Effector CD8-positive, alpha-beta T cell (primary cell): ENCODE measurements around the gene PRKG2.
A peak's percentile ranks its signal among the peaks of the same experiment; 100 is the strongest.

Experiments used
- DNase-seq: peaks from one replicate; lab custom pipeline; 2025; lab: John Stamatoyannopoulos, UW

The PRKG2 gene

GRCh38 chr4:81093720-81094401, 121.2 kb downstream of the PRKG2 start:
- no peak for DNase-seq

- no peak for DNase-seq
Observed at GRCh38 chr4:81085979-81086378, 129.0 kb downstream of the PRKG2 start.

GRCh38 chr4:81085291-81085690, 129.7 kb downstream of the PRKG2 start:
- DNase-seq, result no peak

- DNase-seq, result no peak
Observed at GRCh38 chr4:81084634-81085033, 130.4 kb downstream of the PRKG2 start.

- DNase-seq, result no peak
Observed at GRCh38 chr4:81084029-81084428, 131.0 kb downstream of the PRKG2 start.

GRCh38 chr4:81081156-81081555, 133.9 kb downstream of the PRKG2 start:
- DNase-seq, result no peak

GRCh38 chr4:81071013-81071412, 144.0 kb downstream of the PRKG2 start:
- DNase-seq, result no peak

- DNase-seq, result peak; percentile 4
Observed at GRCh38 chr4:81069706-81070331, 145.2 kb downstream of the PRKG2 start.

- DNase-seq, result no peak
Observed at GRCh38 chr4:81065446-81065845, 149.6 kb downstream of the PRKG2 start.

- no peak for DNase-seq
Observed at GRCh38 chr4:81062001-81062400, 153.0 kb downstream of the PRKG2 start.

GRCh38 chr4:81061344-81061730, 153.7 kb downstream of the PRKG2 start:
- DNase-seq, result no peak

GRCh38 chr4:81060587-81061343, 154.3 kb downstream of the PRKG2 start:
- DNase-seq, result no peak

- no peak for DNase-seq
Observed at GRCh38 chr4:81058621-81059020, 156.4 kb downstream of the PRKG2 start.

- peak; percentile 45 for DNase-seq
Observed at GRCh38 chr4:81052119-81053068, 162.6 kb downstream of the PRKG2 start.

GRCh38 chr4:81049907-81050306, 165.1 kb downstream of the PRKG2 start:
- DNase-seq, result no peak

- DNase-seq, result no peak
Observed at GRCh38 chr4:81049330-81049729, 165.7 kb downstream of the PRKG2 start.

GRCh38 chr4:81042578-81043365, 172.2 kb downstream of the PRKG2 start:
- DNase-seq, result no peak

- DNase-seq, result no peak
Observed at GRCh38 chr4:81040012-81040659, 174.9 kb downstream of the PRKG2 start.

- DNase-seq, result no peak
Observed at GRCh38 chr4:81039351-81039972, 175.6 kb downstream of the PRKG2 start.
